GM12891 (cell line): ENCODE measurements around the gene G6PC3.

Experiments used
- DNase-seq: peaks from one replicate; pipeline ENCODE4 v3.0.0; 2011; ENCODE audit warnings: low spot score; ENCODE audit not compliant: insufficient read length
- FAIRE-seq: peaks from 2 replicates; lab custom pipeline; 2011; peaks lifted over from hg19 to GRCh38; lab: Jason Lieb, UNC
- PAX5 ChIP-seq: IDR thresholded peaks from 2 replicates; pipeline ENCODE4 v1.6.1; 2011; ENCODE audit warnings: low read length, moderate library complexity, mild to moderate bottlenecking; ENCODE audit not compliant: insufficient read depth, severe bottlenecking
- POLR2A ChIP-seq: IDR thresholded peaks from 2 replicates; pipeline ENCODE4 v1.6.1; 2011; ENCODE audit warnings: low read depth, low read length, control low read depth
- POLR2AphosphoS5 ChIP-seq: IDR thresholded peaks from 2 replicates; pipeline ENCODE4 v1.6.1; 2011; ENCODE audit warnings: low read depth, low read length, control low read depth
- POU2F2 ChIP-seq: IDR thresholded peaks from 2 replicates; pipeline ENCODE4 v1.6.1; 2011; ENCODE audit warnings: low read depth, mild to moderate bottlenecking, control low read depth, low read length, moderate library complexity
- SPI1 ChIP-seq: IDR thresholded peaks from 2 replicates; pipeline ENCODE4 v1.6.1; 2011; ENCODE audit warnings: low read depth, low read length, control low read depth
- TAF1 ChIP-seq: IDR thresholded peaks from 2 replicates; pipeline ENCODE4 v1.6.1; 2011; ENCODE audit warnings: low read depth, low read length, control low read depth

G6PC3 gene

DNA sequence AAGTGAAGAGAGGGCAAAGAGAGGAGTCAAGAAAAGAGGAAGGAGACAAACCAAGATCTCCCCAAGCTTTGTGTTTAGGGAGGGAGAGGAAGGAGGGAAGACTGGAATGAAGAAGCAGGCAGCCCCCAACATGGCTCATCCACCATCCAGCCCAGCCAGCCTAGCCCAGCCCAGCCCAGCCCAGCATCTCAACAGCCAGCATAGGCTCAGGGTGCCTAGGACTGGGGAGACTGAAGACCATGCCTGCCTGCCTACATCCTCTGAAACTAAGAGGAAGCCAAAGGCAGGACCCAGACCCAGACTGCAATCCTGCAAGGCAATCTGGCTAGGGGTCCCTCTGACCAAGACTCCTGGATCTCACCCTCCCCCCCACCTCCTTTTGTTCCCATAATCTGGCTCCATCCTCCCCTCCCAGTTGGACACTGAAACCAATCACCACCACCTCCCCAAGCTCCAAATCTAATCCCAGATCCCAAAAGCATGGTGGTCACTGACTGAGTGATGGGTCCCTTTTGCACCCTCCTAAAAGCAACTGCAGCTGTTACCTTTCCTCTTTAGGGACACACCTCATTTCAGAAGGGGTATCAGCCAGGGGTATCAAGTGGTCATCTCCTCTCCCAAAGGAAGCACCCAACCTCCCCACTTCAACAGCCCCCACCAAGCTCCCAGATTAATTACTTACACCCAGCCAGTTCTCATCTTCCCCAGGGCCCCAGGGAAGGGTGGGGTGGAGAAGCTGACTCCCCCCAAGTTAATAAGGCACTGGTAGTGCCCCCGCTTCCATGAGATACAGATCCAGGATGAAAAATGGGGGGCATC is 51.7 kb downstream of the G6PC3 start:
- FAIRE-seq = no peak
- no peak for DNase-seq
- no peak for TF ChIP-seq POU2F2
- TF ChIP-seq POLR2A = no peak

DNA sequence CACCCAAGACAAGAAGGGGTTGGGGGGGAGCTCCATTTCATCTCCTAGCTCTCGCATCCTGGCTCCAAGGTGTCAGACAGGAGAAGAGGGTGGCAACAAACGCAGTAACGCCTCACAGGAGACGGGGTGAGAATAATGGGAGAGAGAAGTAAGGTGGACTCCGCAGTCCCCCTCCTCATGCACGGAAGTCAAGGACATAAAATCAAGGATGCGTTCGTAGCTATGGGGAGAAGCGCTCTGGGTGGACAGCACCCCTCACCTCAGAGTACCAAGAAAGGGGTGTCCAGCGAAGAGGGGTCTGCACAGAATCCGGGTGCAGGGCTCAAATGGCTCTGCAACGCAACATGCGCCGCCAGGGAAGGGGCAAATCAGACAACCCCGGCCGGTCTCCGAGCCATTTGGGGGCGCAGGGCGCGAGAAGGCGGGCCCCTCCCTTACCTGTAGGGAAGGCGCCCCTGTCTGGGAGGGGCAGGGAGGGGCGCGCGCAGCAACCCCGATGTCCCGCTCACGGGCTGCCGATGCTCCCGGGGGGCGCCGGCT is 52.4 kb downstream of the G6PC3 start:
- DNase-seq = peak; percentile 41
- TF ChIP-seq POLR2AphosphoS5 = no peak
- TF ChIP-seq POLR2A = no peak
- TF ChIP-seq PAX5 = no peak
- TF ChIP-seq TAF1 = no peak
- TF ChIP-seq POU2F2 = no peak
- TF ChIP-seq SPI1 = no peak
- FAIRE-seq = no peak

DNA sequence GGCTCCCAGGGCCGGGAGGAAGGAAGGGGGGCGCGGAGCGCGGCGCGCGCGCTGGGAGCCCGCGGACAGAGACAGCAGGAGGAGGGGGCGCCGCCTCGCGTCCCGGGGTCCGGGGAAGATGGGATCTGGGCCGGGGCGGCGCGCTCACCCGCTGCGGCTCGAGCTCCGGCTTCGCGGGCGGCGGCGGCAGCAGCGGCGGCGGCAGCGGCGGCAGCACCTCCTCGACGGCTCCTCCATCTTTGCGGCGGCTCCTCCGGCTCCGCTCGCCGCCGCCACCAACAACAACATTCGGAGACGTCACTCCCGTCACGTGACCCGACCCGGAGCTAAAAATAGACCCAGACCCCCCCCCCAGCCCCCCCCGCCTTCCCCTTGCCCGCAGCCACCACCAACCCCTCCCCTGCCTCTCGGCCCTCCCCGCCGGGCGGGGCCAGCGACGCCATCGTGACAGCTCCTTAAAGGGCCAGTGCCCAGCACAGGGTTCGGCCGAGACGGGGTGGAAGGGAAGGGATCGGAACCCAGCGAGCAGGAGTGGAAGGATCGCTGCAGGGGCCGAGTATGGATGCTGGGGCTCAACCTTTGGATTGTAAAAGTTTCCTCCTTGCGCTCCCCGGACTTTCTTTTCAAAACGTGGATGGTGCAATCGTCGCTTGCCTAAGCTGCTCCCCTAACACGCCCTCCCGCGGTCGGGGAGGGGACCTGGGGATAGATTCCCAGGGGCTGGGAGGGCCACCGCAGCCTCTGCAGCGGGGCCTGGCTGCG is 53.0 kb downstream of the G6PC3 start, which contains the start of gene HDAC5:
TSS of gene HDAC5 (minus strand) at position 286 of the 762 bp plus-strand sequence. CDS start 6,126 bp downstream, outside the sequence.
- peak; percentile 35; the same call in 1 of the 2 replicates for TF ChIP-seq POLR2AphosphoS5
- TF ChIP-seq POLR2A = no peak
- peak; percentile 94 for FAIRE-seq
- peak; percentile 97 for DNase-seq

DNA sequence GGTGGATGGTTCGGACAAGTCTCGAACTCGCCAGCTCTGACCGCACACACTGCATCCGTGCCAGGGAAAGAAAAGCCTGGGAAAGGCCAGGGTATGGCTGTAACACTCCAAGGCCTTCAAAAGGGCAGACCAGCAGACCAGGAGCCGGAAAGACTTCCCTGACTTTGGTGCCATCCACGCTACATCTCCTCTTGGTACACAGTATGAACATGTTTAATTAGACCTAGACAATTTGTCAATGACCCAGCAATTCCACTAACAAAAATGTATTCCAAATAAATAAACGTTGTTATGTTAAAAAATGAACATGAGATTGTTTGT is 53.5 kb downstream of the G6PC3 start:
- TF ChIP-seq POLR2AphosphoS5 (no peak), POU2F2 (no peak), SPI1 (no peak), TAF1 (no peak), POLR2A (no peak), PAX5 (no peak)
- DNase-seq (no peak), FAIRE-seq (no peak)
